ENCODE data around the gene COP1.

COP1 gene

GRCh38 chr1:175976865-175977642 is 230.0 kb downstream of the COP1 start:
- H3K4me3 ChIP-seq (ENCODE audit: low read depth in 1 of 2, low read length in 2 of 2) = no peak overlapping the region
- H3K4me2 ChIP-seq (ENCODE audit: insufficient read depth, low read length) = no peak overlapping the region
- no peak overlapping the region for H3K27ac ChIP-seq (ENCODE audit: low read length)
- no peak for DNase-seq
- H2AFZ ChIP-seq (ENCODE audit: low read depth, low read length) = no peak overlapping the region
- H3K9ac ChIP-seq (ENCODE audit: low read depth, low read length) = no peak overlapping the region
- H3K36me3 ChIP-seq (ENCODE audit: insufficient read depth, low read length) = peaks cover 26% of the 10 kb centered on the region; the same call in 1 of the 2 replicates
- H3K9me3 ChIP-seq (ENCODE audit: insufficient read depth, low read length, severe bottlenecking) = no peaks in the 10 kb centered on the region
- H4K20me1 ChIP-seq (ENCODE audit: insufficient read depth, low read length) = no peaks in the 10 kb centered on the region
- no peaks in the 10 kb centered on the region for H3K4me1 ChIP-seq (ENCODE audit: insufficient read depth, low read length)
- TF ChIP-seq EZH2 (IDR thresholded peaks at IDR 0.05; ENCODE audit: borderline replicate concordance, low read depth, low read length, severe bottlenecking) = no peak
- no peak for TF ChIP-seq CTCF (IDR thresholded peaks at IDR 0.05; ENCODE audit: borderline replicate concordance, extremely low read depth, low read length, poor library complexity, severe bottlenecking)
- no peaks in the 10 kb centered on the region for H3K79me2 ChIP-seq (ENCODE audit: insufficient read depth, low read length)
- no peak for ATAC-seq (ENCODE audit: insufficient read depth, low read depth)
- H3K27me3 ChIP-seq (ENCODE audit: insufficient read depth, low read length, poor library complexity) = no peaks in the 10 kb centered on the region

DNA sequence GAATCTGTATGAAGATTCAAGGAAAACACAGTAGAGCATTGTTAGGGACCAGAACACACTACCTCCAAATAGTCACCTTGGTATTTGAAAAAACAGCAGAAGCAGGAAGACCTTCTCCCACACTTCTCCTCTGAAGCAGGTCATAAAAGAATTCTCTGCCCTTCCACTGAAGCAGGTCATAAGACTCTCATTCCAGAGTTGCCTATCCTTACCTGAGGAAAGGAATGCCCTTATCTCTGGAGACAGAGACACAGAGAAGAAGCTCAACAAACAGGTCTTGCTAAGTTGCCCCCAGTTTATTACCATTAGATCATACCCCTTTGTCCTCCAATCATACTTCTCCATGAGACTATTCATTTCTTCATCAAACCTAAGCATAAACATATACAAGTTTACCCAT is 237.9 kb downstream of the COP1 start:
- Histone ChIP-seq H2AFZ (ENCODE audit: low read depth, low read length) (no peak overlapping the region), H3K79me2 (ENCODE audit: insufficient read depth, low read length) (no peaks in the 10 kb centered on the region), H3K4me2 (ENCODE audit: insufficient read depth, low read length) (no peak overlapping the region), H3K9ac (ENCODE audit: low read depth, low read length) (no peak overlapping the region), H4K20me1 (ENCODE audit: insufficient read depth, low read length) (no peaks in the 10 kb centered on the region; the same call in 1 of the 2 replicates), H3K36me3 (ENCODE audit: insufficient read depth, low read length) (peaks cover 40% of the 10 kb centered on the region), H3K9me3 (ENCODE audit: insufficient read depth, low read length, severe bottlenecking) (no peaks in the 10 kb centered on the region), H3K27me3 (ENCODE audit: insufficient read depth, low read length, poor library complexity) (no peaks in the 10 kb centered on the region), H3K27ac (ENCODE audit: low read length) (no peak overlapping the region), H3K4me1 (ENCODE audit: insufficient read depth, low read length) (no peaks in the 10 kb centered on the region), H3K4me3 (ENCODE audit: low read depth in 1 of 2, low read length in 2 of 2) (no peak overlapping the region)
- no peak for ATAC-seq (ENCODE audit: insufficient read depth, low read depth)
- TF ChIP-seq EZH2 (IDR thresholded peaks at IDR 0.05; ENCODE audit: borderline replicate concordance, low read depth, low read length, severe bottlenecking) = no peak
- no peak for TF ChIP-seq CTCF (IDR thresholded peaks at IDR 0.05; ENCODE audit: borderline replicate concordance, extremely low read depth, low read length, poor library complexity, severe bottlenecking)
- no peak for DNase-seq

DNA sequence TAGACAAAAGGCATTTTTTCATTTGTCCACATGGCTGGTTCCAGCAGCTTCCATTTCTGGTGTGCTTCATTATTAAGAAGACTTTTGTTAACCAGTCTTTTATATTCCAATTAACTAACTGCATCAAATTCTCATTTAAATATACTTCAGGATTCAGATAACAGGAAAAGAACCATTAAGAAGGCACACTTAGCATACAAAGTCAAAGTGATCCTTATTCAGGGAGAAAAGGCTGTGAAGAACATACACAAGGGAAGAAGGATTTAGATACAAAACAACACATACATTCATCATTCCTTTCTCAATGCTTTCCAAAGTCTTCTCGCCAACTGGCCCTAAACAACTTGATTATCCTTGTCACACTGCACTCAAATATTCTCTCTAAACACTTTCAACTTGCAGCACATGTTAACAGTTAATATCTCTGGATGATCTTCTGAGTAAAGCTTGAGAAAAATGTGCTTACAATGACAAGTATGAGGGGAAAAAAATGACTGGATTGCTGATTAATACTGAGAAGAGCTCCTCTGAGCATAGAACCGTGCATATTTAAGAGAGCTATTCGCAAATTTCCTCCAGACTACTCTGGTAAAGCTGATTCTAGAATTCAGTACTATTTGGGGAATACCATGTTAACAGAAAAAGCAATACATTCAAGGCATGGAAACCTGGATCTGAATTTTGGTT is 238.5 kb downstream of the COP1 start:
- H4K20me1 ChIP-seq (ENCODE audit: insufficient read depth, low read length) = no peaks in the 10 kb centered on the region; the same call in 1 of the 2 replicates
- DNase-seq = no peak
- H3K79me2 ChIP-seq (ENCODE audit: insufficient read depth, low read length) = no peaks in the 10 kb centered on the region
- ATAC-seq (ENCODE audit: insufficient read depth, low read depth) = no peak
- no peaks in the 10 kb centered on the region for H3K9me3 ChIP-seq (ENCODE audit: insufficient read depth, low read length, severe bottlenecking)
- no peak overlapping the region for H2AFZ ChIP-seq (ENCODE audit: low read depth, low read length)
- no peaks in the 10 kb centered on the region for H3K27me3 ChIP-seq (ENCODE audit: insufficient read depth, low read length, poor library complexity)
- H3K36me3 ChIP-seq (ENCODE audit: insufficient read depth, low read length) = peaks cover 37% of the 10 kb centered on the region
- H3K27ac ChIP-seq (ENCODE audit: low read length) = no peak overlapping the region
- H3K4me1 ChIP-seq (ENCODE audit: insufficient read depth, low read length) = no peaks in the 10 kb centered on the region
- TF ChIP-seq EZH2 (IDR thresholded peaks at IDR 0.05; ENCODE audit: borderline replicate concordance, low read depth, low read length, severe bottlenecking) = no peak
- TF ChIP-seq CTCF (IDR thresholded peaks at IDR 0.05; ENCODE audit: borderline replicate concordance, extremely low read depth, low read length, poor library complexity, severe bottlenecking) = no peak
- H3K9ac ChIP-seq (ENCODE audit: low read depth, low read length) = no peak overlapping the region
- H3K4me2 ChIP-seq (ENCODE audit: insufficient read depth, low read length) = no peak overlapping the region
- no peak overlapping the region for H3K4me3 ChIP-seq (ENCODE audit: low read depth in 1 of 2, low read length in 2 of 2)
